ENCODE measurements around the gene INAVA. TPM values are rescaled to one million over a fixed set of nuclear protein-coding genes. Genes with fewer than 3 reads are reported as not detected.

INAVA gene
- total RNA-seq, 1 experiment from 2014 or later: 36.8 TPM

- Histone ChIP-seq H3K4me2 (ENCODE audit: insufficient read depth, insufficient read length, low read length) (no peak overlapping the region), H4K91ac (ENCODE audit: insufficient read length, low read depth, low read length) (no peak overlapping the region), H2BK12ac (ENCODE audit: insufficient read length, low read depth, low read length) (no peak overlapping the region), H4K5ac (ENCODE audit: insufficient read length, low read depth, low read length) (no peak overlapping the region), H2BK20ac (ENCODE audit: low read depth, low read length, poor library complexity, severe bottlenecking) (no peak overlapping the region), H2BK15ac (ENCODE audit: low read depth, low read length) (no peak overlapping the region), H3K9ac (ENCODE audit: extremely low read depth, insufficient read length, low read length) (no peak overlapping the region), H3K56ac (ENCODE audit: insufficient read length, low read depth, low read length) (no peak overlapping the region), H3K9me3 (ENCODE audit: control insufficient read depth, low read depth, low read length) (no peaks in the 10 kb centered on the region), H3K23ac (ENCODE audit: insufficient read length, low read depth, low read length) (no peak overlapping the region), H3K4ac (ENCODE audit: low read depth, low read length) (no peak overlapping the region), H4K20me1 (ENCODE audit: control insufficient read depth, insufficient read depth, insufficient read length) (no peaks in the 10 kb centered on the region), H3K27me3 (ENCODE audit: insufficient read depth, low read length) (no peaks in the 10 kb centered on the region), H3K23me2 (ENCODE audit: insufficient read length, low read depth, low read length, poor library complexity, severe bottlenecking) (no peaks in the 10 kb centered on the region), H2BK120ac (ENCODE audit: low read depth, low read length, poor library complexity, severe bottlenecking) (no peak overlapping the region), H3K14ac (ENCODE audit: insufficient read depth, low read length) (no peak overlapping the region), H4K8ac (replicated peaks; ENCODE audit: insufficient read length, low read depth, low read length) (no peak overlapping the region), H3K27ac (ENCODE audit: insufficient read length, low read depth, low read length) (no peak overlapping the region), H3K4me1 (ENCODE audit: insufficient read depth, low read length) (no peaks in the 10 kb centered on the region), H3K18ac (ENCODE audit: insufficient read length, low read depth, low read length) (no peak overlapping the region), H2AK5ac (ENCODE audit: insufficient read length, low read length) (no peak overlapping the region), H2AFZ (ENCODE audit: low read length) (no peak overlapping the region), H3K79me1 (ENCODE audit: insufficient read depth, low read depth, low read length, poor library complexity, severe bottlenecking) (no peaks in the 10 kb centered on the region), H3K79me2 (ENCODE audit: insufficient read depth, low read length) (no peaks in the 10 kb centered on the region), H2BK5ac (ENCODE audit: insufficient read length, low read length) (no peak overlapping the region), H3T11ph (ENCODE audit: low read length) (no peak overlapping the region)
- TF ChIP-seq CTCF (conservative IDR thresholded peaks at IDR 0.05): no peak
- H3K27ac Mint-ChIP-seq: no peak overlapping the region; a peak in 1 of 7 replicates
- no peaks in the 10 kb centered on the region for H3K9me3 Mint-ChIP-seq
- H3K4me1 Mint-ChIP-seq: no peaks in the 10 kb centered on the region
- no peak for DNase-seq
- no CpG with 5 or more reads among the region's 2 CpGs for WGBS (ENCODE audit: extremely low coverage, insufficient read length, low lambda C conversion rate)
- H3K27me3 Mint-ChIP-seq (ENCODE audit: low read depth): no peaks in the 10 kb centered on the region
- H3K36me3 Mint-ChIP-seq (ENCODE audit: insufficient read depth in 1 of 3, low read depth in 3 of 3): no peaks in the 10 kb centered on the region
- H3K4me3 Mint-ChIP-seq: no peak overlapping the region
These were observed 37.1 kb downstream of the INAVA start for GRCh38 chr1:200931776-200932175.

Data from H9 (cell line).